HG02571 (cell line): ENCODE data around the gene LRRC2.
"Not testable (repeated sequence)": the region's sequence is repeated elsewhere in the genome, so short reads cannot be mapped to it uniquely, and the experiment has no call there.

ENCODE experiments used
- ATAC-seq: cut with Tn5 transposase; IDR thresholded peaks from one replicate; pipeline ENCODE4 v1.9.1; 2021; ENCODE audit warnings: mild to moderate bottlenecking, moderate library complexity; ENCODE audit not compliant: unreplicated experiment

LRRC2 gene

DNA sequence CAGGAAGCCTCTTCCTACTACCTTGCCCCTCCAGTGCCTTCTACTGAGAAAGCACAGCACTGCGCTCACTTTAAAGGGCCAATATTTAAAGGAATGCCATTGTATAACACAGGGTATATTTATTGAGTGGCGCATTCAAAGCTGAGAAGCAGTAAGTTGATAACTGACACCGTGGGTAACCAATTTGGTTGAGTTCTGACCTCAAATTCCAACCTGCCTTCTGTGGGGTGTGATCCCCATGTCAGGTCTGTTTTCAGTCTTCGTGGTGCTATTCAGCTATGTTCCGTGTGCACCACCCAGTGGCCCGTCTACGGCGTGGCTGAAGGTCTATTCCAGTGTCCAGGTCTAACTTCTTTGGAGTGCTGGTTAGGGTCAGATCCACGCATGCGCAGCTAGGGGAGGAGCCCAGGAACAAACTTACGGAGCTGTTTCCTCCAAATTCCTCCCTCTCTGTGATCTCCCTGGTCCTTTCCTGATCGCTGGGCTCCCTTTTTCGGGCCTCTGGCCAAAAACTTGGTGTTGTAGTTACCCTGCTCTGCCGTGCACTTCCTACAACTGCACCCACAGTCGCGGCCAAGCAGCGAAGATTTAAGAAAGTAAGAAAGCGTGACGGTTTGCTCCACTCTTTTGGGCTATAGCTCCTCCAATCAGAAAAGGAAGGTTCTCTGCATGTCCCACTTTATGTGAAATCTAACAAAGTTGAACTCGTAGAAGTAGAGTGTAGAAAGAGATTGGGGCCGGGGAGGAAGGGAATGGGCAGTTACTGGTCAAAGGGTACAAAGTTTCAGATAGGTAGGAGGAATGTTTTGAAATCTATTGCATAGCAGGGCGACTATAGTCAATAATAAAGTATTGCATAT lies 7.7 kb downstream of the LRRC2 start:
- peak; percentile 51 for ATAC-seq

DNA sequence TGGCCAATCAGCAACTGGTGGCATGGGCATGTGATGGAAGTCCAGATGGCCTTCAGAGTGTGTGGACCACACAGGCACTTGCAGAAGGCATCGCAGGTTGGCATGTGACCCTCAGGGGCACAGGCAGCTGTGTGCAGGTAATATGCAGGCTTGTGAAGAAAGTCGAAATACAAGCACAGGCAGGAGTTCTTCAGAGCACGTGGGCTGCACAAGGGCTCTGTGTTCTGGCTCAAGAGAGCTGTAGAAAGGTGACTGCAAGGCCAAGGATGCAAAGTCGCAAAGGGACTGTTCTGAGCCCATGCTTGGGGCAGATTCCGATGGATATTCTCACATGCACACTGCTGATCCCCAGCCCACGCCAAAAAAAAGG lies 8.3 kb downstream of the LRRC2 start:
- ATAC-seq = no peak

DNA sequence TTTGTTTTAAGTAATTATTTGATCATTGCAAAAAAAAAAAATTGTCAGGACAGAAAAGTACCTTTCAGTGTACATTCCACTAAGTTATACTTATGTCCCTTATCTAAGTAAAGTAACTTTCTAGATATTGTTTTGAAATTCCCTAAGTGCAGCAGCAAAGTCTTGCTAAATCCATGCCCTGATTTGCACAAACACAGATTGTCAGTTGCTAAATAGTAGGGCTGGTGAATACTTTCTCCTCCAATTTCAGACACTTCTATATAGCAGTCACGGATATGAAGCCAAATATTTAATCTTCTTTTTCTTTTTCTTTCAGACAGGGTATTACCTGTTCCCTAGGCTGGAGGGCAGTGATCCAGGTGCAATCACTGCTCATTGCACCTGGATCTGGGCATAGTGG lies 12.9 kb downstream of the LRRC2 start:
- no peak for ATAC-seq

DNA sequence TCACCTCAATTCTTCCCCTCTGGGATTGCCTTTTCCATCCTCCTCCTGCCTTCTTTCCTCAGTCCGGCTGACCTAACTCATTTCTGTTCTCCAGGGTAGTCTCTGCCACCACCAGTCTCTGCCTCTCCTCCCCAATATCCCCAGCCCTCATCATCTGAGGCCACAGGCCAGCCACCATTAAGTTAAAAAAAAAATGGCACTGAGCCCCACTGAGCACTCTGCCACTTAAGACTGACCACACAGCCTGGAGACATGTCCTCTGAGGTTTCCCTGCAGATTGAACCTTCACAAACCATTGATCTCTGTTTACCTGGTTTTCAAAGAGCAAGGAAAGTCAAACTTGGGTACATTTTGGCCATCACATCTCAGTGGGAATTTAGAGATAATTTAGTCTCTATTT lies 13.6 kb downstream of the LRRC2 start:
- ATAC-seq = no peak

DNA sequence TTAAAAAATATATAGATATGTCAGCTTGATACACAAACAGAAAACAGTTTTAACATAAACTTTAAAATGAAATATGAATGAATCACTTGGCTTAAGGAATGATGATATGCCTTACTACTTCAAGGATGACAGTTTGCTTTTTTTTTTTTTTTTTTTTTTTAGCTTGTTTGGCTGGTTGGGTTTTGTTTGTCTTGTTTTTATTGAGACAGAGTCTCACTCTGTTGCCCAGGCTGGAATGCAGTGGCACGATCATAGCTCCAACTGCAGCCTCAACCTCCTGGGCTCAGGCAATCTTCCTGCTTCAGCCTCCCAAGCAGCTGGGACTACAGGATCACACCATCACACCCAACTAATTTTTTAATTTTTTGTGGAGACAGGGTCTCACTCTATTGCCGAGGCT lies 14.5 kb downstream of the LRRC2 start:
- ATAC-seq = no peak

DNA sequence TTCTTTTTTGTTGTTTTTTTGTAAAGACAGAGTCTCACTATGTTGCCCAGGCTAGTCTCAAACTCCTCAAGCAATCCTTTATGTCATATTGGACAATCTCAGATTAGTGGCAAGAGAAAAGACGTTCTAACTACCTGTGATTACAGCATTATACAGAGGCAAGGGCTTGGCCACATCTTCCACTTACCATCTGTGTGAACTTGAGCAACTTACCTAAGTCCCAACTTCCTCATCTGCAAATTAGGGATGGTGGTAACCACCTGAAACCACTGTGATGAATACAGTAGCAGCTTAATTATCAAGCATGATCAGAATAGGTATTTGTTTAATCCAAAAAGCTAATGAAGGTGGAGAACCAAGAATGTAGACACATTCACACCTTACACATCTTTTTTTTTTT lies 16.1 kb downstream of the LRRC2 start:
- no peak for ATAC-seq

DNA sequence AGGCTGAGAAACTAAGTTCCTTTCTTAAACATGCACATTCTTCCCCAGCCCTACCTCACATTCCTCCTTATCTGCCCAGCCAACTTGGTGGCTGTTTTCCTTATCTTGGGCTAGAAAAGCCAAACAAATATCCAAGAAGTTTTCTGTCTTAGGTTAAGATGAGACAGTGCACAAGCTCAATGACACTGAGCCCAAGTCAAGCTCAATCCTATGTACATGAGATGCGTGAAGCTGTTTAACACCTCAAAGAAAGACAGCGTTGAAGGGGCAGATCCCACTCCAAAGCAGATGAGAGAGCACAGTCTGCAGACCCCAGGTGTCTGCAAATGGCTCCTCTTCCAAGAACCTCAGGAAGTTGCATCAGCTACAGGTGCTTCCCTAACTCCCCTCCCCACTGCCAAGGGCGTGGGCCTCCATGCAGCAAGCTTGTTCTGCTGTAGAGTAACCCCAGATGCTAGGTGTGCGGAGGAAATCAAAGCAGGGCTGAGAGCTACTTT lies 16.6 kb downstream of the LRRC2 start:
- ATAC-seq = no peak

DNA sequence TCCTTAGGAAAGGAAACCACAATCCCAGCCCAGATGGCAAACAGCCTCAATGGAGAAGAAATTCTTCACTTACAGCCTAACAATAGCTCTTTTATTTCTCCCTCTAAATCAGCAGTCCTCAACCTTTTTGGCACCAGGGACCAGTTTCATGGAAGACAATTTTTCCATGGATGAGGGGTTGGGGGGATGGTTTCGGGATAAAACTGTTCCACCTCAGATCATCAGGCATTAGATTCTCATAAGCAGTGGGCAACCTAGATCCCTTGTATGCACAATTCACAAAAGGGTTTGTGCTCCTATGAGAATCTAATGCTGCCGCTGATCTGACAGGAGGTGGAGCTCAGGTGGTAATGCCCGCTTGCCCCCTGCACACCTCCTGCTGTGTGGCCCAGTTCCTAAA lies 17.5 kb downstream of the LRRC2 start:
- ATAC-seq = not testable (repeated sequence)

DNA sequence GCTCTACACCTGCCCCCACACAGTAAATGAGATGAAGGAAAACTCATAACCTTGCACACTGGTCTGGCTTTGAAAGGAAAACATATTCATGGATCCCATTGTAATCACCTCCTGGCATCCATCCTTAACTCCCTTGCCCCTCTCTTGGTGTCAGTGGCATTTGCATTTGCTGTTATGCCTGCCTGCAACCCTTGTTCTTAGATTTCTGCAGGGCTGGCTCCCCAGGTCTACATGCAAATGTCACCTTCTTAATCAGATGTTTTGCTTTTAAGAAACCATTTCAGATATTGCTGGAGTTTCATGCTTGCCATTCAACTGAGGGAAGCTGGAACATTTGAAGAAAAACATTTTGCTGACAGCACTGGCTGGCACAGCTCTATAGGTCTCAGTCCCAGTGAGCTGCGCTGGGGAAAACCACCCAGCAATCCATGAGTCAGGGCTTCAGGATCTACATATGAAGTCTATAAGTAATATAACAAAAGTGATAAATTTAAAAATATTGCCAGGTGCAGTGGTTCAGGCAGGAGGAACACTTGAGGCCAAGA lies 19.1 kb downstream of the LRRC2 start:
- ATAC-seq = no peak

DNA sequence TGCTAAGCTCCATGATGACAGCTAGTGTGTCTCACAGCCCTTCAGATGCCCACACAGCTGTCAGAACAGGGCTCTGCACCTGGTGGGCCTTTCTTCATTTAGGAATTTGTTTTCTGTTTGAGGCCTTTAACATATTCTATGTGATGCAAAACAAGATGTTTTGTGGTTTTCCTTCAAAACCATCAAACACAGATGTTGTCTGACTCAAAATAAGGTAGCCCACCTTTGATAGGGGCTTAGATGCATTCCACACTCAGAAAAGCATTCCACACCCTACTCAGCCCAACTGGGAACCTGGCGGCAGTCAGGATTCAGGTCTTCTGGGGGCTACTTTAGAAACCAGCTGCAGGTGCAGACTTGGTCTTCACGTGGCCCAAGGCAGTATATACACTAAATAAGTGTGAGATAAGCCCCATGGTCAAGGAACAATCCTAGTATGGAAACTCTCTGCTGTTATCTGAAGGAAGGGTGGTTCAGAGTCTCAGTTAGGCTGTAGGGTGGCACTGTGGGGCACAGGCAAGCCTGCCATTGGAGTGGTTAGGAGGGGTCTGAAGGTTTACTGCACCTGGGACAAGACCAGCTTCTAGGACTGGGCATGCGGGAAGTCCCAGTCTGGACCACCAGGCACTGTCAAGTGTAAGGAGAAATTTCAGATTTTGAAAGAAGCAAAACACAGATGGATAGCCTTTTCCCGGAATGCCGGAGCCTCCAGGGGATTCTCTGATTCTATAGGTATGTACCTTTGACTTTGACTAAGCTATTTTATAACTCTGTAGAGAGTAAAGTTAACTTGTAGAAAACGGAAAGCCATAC lies 20.1 kb downstream of the LRRC2 start:
- ATAC-seq = no peak

DNA sequence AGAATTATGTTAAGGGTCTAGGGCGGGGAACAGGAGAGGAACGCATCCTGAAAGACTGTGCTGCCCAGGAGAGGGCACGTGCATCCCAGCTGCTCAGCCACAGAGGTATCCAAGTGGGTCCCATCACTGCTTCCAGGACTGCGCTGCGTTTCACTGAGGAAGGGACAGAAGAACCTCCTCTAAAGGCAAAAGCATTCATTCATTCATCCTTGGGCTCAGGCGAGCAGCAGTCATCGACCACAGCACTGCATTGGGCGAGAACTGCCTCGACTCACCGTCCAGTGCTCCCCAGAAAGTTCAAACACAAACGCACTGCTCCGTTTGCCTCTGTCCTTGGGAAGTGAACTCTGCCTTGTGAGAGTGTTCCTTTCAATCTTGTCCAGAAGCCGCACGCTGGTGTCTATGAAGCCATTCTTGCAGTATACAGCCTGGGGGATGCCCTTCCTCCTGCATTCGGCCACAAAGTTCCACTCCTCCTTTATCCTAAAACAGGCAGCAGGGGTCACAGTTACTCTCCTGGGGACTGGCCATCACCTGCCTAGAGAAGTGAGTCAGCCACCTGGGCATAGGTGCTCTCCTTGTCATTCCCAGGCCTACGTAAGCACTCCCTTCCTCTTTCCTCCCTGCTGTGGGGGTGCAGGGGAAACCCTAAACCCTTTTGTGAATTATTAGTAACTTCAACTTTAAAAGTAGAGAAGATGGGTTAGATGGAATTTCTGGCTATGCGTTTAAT lies 21.2 kb downstream of the LRRC2 start:
- no peak for ATAC-seq

DNA sequence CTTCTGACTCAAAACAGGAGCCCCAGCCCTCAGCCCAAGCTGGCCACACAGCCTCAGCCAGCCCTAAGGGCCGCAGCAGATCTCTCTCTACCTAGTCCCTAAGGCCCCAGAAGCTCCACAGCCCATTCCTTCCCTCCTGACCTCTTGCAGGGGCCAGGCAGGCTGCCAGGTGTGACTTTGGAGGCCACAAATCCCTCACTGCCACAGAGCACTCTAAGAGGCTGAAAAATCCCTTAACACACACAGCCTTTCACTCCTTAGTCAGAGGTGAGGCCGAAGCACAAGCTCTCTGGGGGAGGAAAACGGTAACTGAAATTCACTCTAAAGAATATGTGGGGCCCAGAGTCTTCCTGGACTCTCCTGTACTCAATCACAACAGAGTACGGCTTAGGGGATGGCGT lies 23.3 kb downstream of the LRRC2 start:
- no peak for ATAC-seq

DNA sequence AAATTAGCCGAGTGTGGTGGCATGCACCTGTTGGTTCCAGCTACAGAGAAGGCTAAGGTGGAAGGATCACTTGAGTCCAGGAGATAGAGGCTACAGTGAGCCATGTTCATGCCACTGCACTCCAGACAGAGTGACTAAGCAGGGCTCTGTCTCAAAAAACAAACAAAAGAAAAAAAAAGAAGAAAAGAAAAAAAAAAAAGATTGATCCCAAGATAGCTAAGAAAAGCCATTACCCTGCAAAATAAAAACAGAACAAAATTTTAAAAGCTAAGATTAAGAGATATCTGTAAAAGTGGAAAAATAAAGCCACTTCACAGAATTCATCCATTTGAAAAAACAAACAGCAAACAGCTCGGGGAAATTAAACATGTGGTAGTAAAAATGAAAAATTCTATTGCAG lies 23.8 kb downstream of the LRRC2 start:
- no peak for ATAC-seq

DNA sequence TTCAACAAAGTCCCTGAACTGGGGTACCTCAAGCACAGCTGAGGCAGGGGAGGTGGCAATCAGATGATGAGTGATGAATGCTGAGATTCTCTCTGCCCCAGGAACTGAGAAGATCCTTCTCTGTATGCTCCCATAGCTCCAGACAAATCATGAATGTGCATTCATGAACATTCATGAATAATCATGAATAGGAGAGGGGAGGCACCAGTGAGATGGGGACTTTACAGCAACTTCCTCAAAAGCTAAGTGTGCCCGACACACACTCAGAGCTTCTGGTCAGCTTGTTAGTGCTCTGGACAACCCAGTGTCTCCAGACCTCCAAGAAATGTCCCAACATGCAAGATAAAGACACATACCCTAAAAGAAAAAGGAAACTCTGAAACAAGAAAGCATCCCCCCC lies 24.3 kb downstream of the LRRC2 start:
- ATAC-seq = no peak

DNA sequence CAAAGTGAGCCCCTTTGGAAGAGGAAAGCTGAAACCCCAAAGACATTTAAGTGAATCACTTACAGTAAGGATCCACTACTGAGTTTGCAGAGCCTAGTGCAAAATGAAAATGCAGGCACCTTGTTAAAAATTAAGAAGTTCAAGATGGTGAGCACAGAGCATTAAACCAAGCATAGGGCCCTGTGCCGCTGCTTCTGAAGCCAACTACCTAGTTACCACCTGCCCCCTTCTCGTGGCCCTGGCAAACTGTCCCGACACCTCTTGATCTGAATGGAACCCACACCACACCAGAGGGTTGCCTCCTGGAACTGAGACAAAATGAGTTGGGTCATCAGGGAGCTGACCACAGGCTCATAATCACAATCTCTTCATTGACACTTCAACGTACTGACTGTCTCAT lies 25.6 kb downstream of the LRRC2 start:
- no peak for ATAC-seq

DNA sequence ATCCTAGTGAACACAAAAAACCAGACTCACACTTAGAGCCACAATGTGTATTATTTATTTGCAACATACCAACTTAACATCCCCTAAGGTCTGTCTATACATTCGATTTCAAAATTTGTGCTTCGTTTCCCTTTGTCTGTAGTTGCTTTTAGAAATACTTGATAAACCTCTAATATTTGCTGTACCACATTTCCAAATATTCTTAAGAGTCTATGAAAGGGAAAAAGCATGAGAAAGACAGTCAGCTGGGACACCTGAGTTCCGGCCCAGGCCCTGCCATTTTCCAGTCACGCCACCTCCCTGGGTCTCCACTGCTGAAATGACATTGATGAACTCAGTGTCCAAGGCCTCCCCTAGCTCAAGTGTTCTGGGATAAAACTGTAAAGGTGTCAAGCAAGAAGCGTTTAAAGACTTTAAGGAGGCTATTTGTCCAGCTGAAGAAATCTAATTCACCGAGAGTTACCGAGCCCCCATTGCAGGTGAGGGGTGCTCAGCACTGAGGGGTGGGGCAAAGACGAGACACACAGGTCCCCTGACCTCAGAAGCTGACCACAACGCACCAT lies 26.6 kb downstream of the LRRC2 start:
- no peak for ATAC-seq

DNA sequence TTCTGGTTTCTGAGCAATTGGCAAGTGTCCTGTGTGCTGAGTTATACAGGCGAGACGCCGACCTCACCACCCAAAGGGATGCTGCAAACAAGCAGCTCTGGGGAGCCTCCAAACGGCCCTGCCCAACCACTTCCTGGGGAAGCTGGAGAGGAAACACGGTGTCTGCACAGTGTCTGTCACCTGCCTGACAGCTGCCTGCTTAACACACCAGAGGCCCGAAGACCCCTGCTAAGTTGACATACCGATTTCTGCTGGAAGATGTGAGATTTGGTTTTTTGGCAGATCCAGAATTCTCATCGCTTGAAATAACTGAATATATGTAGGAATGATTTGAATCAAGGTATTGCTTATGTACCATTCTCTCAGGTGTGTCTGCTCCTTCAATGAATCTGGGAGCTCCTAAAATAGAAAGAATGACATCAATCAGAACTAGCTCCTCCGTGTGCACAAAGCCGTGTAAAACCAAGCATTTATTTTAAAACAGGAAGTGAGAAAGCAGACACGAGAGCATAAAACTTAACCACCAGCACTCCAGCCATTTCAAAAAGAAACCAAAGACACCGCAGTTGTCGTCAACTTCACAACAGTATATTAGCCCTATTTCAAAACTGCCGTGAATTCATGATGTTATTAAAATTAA lies 27.2 kb downstream of the LRRC2 start:
- peak; percentile 66 for ATAC-seq

DNA sequence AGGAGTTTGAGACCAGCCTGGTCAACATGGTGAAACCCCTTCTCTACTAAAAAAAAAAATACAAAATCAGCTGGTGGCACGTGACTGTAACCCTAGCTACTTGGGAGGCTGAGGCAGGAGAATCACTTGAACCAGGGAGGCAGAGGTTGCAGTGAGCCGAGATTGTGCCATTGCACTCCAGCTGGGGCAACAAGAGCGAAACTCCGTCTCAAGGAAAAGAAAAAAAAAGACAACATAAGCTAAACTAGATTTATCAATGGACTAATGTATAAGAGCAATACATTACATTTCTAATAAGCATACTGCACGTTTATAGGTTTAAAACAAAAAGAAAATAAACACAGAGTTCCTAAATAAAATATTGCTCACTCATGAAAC lies 27.7 kb downstream of the LRRC2 start:
- not testable (repeated sequence) for ATAC-seq

DNA sequence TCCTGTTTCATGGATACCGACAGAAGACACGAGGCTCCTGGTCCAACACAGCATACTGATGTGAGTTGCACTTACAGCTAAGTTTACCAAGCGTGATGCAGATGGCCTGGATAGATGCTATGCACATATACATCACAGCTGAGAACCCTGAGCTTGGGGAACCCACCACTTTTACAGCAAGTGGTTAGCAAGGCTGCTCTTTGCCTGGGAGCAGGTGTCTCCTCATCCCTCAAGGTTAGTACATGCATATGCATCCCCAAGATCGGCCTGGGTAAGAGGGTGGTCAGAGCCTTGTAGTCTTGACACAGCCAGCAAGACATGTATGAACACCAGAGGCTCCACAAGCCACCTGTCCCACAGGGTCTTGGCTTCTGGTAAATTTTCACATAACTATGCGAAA lies 28.3 kb downstream of the LRRC2 start:
- no peak for ATAC-seq

DNA sequence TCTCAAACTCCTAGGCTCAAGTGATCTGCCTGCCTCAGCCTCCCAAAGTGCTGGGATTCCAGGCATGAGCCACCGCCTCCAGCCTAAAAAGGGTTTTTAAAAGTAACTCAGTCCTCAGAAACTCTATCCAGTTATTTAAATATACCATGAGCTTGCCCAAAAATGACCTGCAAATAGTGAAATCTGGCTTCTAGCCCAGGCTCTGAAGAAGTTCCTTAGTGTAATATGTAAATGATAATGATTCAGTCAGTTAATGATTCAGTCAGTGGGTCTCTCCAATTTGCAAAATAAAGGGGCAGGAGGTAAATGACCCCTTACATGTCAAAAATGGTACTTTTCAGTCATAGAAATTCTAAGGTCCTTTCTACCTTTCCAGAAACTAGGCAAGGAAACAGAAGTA lies 28.8 kb downstream of the LRRC2 start:
- no peak for ATAC-seq
